Mesendoderm (in vitro differentiated cells): ENCODE results near the gene SLC25A51.

Experiments
- DNase-seq: peaks from one replicate; pipeline ENCODE4 v3.0.0; 2013
- H2AK5ac ChIP-seq: 2 replicates; pipeline ENCODE4 v1.6.1; 2013; ENCODE audit warnings: low read length, inconsistent platforms
- H2BK120ac ChIP-seq: 2 replicates; pipeline ENCODE4 v1.6.1; 2013; ENCODE audit warnings: low read depth, mild to moderate bottlenecking, low read length, moderate library complexity, mixed read lengths
- H2BK15ac ChIP-seq: replicated peaks from 2 replicates; pipeline ENCODE4 v1.6.1; 2013; ENCODE audit warnings: low read depth, mild to moderate bottlenecking, moderate library complexity
- H2BK5ac ChIP-seq: 2 replicates; pipeline ENCODE4 v1.6.1; 2013; ENCODE audit warnings: low read length, inconsistent platforms
- H3K18ac ChIP-seq: 2 replicates; pipeline ENCODE4 v1.6.1; 2013; ENCODE audit warnings: mild to moderate bottlenecking, low read length, mixed read lengths
- H3K23ac ChIP-seq: one replicate; pipeline ENCODE4 v1.6.1; 2013; ENCODE audit warnings: low read length
- H3K27ac ChIP-seq: 2 replicates; pipeline ENCODE4 v1.5.1; 2013; ENCODE audit warnings: low read depth, mild to moderate bottlenecking, inconsistent platforms, low read length, moderate library complexity
- H3K27me3 ChIP-seq: 2 replicates; pipeline ENCODE4 v1.6.1; 2013; ENCODE audit warnings: low read length, control low read depth, mild to moderate bottlenecking, inconsistent platforms; ENCODE audit not compliant: insufficient read depth, poor library complexity
- H3K36me3 ChIP-seq: 2 replicates; pipeline ENCODE4 v1.6.1; 2013; ENCODE audit warnings: low read length, inconsistent platforms; ENCODE audit not compliant: control insufficient read depth, insufficient read depth
- H3K4ac ChIP-seq: one replicate; pipeline ENCODE4 v1.6.1; 2013; ENCODE audit warnings: low read depth, mild to moderate bottlenecking, low read length, moderate library complexity
- H3K4me1 ChIP-seq: 2 replicates; pipeline ENCODE4 v1.6.1; 2013; ENCODE audit warnings: low read depth, low read length, inconsistent platforms; ENCODE audit not compliant: control insufficient read depth
- H3K4me2 ChIP-seq: 2 replicates; pipeline ENCODE4 v1.6.1; 2013; ENCODE audit warnings: low read length
- H3K4me3 ChIP-seq: 2 replicates; pipeline ENCODE4 v1.5.1; 2013; ENCODE audit warnings: mild to moderate bottlenecking, low read length
- H3K56ac ChIP-seq: one replicate; pipeline ENCODE4 v1.6.1; 2013; ENCODE audit warnings: low read length
- H3K79me1 ChIP-seq: 2 replicates; pipeline ENCODE4 v1.6.1; 2013; ENCODE audit warnings: low read length, inconsistent platforms
- H3K79me2 ChIP-seq: 2 replicates; pipeline ENCODE4 v1.6.1; 2013; ENCODE audit warnings: mild to moderate bottlenecking, low read length; ENCODE audit not compliant: control insufficient read depth, insufficient read depth
- H3K9ac ChIP-seq: 2 replicates; pipeline ENCODE4 v1.6.1; 2013; ENCODE audit warnings: low read length, inconsistent platforms
- H4K5ac ChIP-seq: one replicate; pipeline ENCODE4 v1.6.1; 2013; ENCODE audit warnings: low read length
- H4K8ac ChIP-seq: one replicate; pipeline ENCODE4 v1.6.1; 2013; ENCODE audit warnings: low read depth, mild to moderate bottlenecking, control low read depth, low read length, moderate library complexity
- WGBS: extraction: QIAGEN DNeasy Blood & Tissue Kit; methylation state at CpG from one replicate; pipeline ENCODE4 v1.1.7; 2013; ENCODE audit warnings: low lambda C conversion rate, missing lambda C conversion rate; ENCODE audit not compliant: insufficient coverage; ENCODE audit errors: extremely low coverage; 5-methylcytosine and 5-hydroxymethylcytosine counted together

The SLC25A51 gene

GRCh38 chr9:37944671-37945481 lies 40.9 kb upstream of the SLC25A51 start:
- no peak overlapping the region for H2BK5ac ChIP-seq
- no peak overlapping the region for H3K23ac ChIP-seq
- no peak overlapping the region for H2BK120ac ChIP-seq
- H3K18ac ChIP-seq = no peak overlapping the region
- H3K79me2 ChIP-seq = no peaks in the 10 kb centered on the region
- no peak overlapping the region for H3K4me2 ChIP-seq
- no peak overlapping the region for H2AK5ac ChIP-seq
- no peaks in the 10 kb centered on the region for H3K27me3 ChIP-seq
- no peak overlapping the region for H2BK15ac ChIP-seq
- no peak overlapping the region for H4K8ac ChIP-seq
- H3K36me3 ChIP-seq = peaks cover 12% of the 10 kb centered on the region
- H3K56ac ChIP-seq = no peak overlapping the region
- H3K4me1 ChIP-seq = peaks cover 8% of the 10 kb centered on the region
- H4K5ac ChIP-seq = no peak overlapping the region
- no CpG with 5 or more reads among the region's 9 CpGs for WGBS
- no peak overlapping the region for H3K4ac ChIP-seq
- no peak overlapping the region for H3K4me3 ChIP-seq
- peaks cover 5% of the 10 kb centered on the region for H3K79me1 ChIP-seq
- no peak overlapping the region for H3K27ac ChIP-seq
- H3K9ac ChIP-seq = no peak overlapping the region
- peak; percentile 90 for DNase-seq

DNA sequence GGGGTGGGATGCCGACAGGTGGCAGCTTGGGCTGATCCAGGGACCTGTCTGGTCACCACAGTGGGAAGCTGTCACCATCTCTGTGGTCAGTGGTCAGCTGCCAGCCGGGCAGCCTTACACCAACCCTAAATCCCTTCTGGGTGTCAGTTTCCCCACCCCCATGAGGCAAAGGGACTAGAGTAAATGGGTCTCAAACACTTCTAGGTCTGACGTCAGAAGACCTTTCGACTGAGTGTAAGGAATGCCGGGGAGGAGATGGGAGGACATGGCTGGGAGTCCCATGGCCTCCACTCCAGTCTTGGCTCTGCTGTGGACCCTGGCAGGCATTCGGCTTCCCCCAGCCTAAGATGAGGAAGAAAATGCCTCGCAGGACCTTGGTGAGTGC lies 40.3 kb upstream of the SLC25A51 start:
- no CpG with 5 or more reads among the region's 7 CpGs for WGBS
- Histone ChIP-seq H2BK5ac (no peak overlapping the region), H3K9ac (no peak overlapping the region), H4K8ac (no peak overlapping the region), H3K36me3 (peaks cover 12% of the 10 kb centered on the region), H2BK15ac (no peak overlapping the region), H3K79me1 (peaks cover 8% of the 10 kb centered on the region), H3K27ac (no peak overlapping the region), H3K18ac (no peak overlapping the region), H3K4me3 (no peak overlapping the region), H3K23ac (no peak overlapping the region), H3K27me3 (no peaks in the 10 kb centered on the region), H2BK120ac (no peak overlapping the region), H3K79me2 (no peaks in the 10 kb centered on the region), H3K4ac (no peak overlapping the region), H3K4me1 (peaks cover 8% of the 10 kb centered on the region), H3K4me2 (no peak overlapping the region), H4K5ac (no peak overlapping the region), H2AK5ac (no peak overlapping the region), H3K56ac (no peak overlapping the region)
- DNase-seq = no peak

DNA sequence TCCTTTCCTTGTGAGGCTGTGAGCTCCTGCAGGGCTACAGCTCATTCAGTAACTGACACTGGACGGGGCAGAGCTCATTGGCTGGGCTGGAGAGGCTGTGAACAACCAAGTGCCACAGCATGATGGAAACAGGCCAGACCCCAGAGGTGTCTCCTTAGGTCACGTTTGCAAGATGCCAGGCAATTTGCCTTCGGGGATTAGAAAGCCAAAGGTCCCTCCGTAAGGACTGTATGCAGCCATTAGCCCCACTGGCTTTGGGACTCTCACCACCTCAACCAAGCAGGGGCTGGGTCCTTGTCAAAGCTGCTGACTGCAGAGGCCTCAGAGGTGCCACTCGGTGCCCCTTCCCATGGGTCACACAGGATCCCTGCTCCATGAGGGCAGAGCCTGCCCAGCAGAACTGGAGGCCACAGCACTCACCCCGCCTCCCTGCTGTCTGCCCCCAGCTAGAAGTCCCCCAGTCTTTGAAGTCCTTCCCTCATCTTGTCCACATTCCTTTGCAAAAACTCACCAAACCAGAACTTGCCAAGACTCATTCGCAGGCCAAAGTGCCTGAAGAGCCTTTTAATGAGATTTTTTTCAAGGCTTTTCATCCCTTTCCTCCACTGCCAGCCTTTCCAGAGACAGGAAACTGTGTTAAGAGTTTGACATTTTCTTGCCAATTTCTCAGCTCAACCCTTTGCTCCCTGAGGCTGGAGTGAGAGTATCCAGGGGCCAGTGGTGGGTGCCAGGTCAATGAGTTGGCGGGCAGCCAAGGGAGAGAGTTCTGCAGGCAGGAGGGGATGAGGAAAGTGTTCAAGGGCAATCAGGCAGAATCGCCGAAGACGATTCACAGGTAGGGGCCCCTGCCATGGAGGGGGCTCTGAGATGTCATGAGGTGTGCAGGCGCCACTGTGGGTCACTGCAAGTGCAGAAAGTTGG lies 39.7 kb upstream of the SLC25A51 start:
- Histone ChIP-seq H2AK5ac (no peak overlapping the region), H3K18ac (no peak overlapping the region), H4K5ac (no peak overlapping the region), H2BK15ac (no peak overlapping the region), H3K79me2 (no peaks in the 10 kb centered on the region), H3K27ac (no peak overlapping the region), H3K9ac (no peak overlapping the region), H3K4ac (no peak overlapping the region), H3K56ac (no peak overlapping the region), H3K4me1 (peaks cover 8% of the 10 kb centered on the region), H2BK5ac (no peak overlapping the region), H2BK120ac (no peak overlapping the region), H3K4me3 (no peak overlapping the region), H3K36me3 (peaks cover 10% of the 10 kb centered on the region), H3K79me1 (peaks cover 7% of the 10 kb centered on the region), H4K8ac (no peak overlapping the region), H3K4me2 (no peak overlapping the region), H3K27me3 (no peaks in the 10 kb centered on the region), H3K23ac (no peak overlapping the region)
- DNase-seq = peak; percentile 60
- no CpG with 5 or more reads among the region's 12 CpGs for WGBS

DNA sequence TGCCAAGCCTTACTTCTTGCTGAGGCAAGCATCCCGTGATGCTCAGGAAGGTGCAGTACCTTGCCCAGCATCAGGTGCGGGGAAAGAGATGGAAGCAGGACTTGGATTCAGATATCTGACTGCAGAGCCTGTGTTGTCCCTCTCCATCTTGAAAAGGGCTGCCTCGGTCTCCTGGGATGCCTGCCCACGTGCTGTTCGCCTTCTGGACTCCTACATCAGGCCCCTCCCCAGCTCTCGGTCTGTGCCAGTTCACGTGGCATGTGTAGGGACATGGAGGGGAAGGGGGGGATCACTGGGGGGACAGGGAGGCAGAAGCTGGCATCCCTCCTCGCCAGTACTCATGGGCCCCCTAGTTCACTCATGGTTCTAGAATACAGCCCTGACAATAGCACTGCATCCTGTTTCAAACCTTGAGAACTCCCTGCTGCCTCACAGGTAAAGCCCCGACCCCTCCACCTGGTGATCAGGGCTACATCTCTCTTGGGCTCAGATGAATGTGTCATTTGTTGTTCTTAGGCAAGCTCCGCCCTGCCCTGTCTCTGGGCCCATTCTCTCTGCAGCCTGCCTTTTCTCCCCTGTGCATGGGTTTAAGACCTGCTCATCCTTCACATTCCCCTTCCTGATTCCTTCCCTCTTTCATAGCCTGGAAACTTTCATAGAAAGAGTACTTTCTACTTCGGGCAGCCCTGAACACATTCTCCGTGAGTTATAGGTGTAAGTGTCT lies 38.9 kb upstream of the SLC25A51 start:
- Histone ChIP-seq H3K18ac (no peak overlapping the region), H4K8ac (no peak overlapping the region), H3K9ac (no peak overlapping the region), H3K27me3 (no peaks in the 10 kb centered on the region), H2BK15ac (no peak overlapping the region), H3K36me3 (peaks cover 10% of the 10 kb centered on the region), H2AK5ac (no peak overlapping the region), H3K79me1 (peaks cover 11% of the 10 kb centered on the region), H3K4me1 (peaks cover 8% of the 10 kb centered on the region), H3K56ac (no peak overlapping the region), H3K27ac (no peak overlapping the region), H3K4ac (no peak overlapping the region), H2BK120ac (no peak overlapping the region), H4K5ac (no peak overlapping the region), H2BK5ac (no peak overlapping the region), H3K23ac (no peak overlapping the region), H3K4me3 (no peak overlapping the region), H3K4me2 (no peak overlapping the region), H3K79me2 (no peaks in the 10 kb centered on the region)
- no CpG with 5 or more reads among the region's 12 CpGs for WGBS
- DNase-seq = no peak

- no peak for DNase-seq
- Histone ChIP-seq H2BK15ac (no peak overlapping the region), H3K27ac (no peak overlapping the region), H3K23ac (no peak overlapping the region), H3K4me3 (no peak overlapping the region), H2BK120ac (no peak overlapping the region), H3K79me1 (peaks cover 14% of the 10 kb centered on the region), H3K79me2 (no peaks in the 10 kb centered on the region), H4K5ac (no peak overlapping the region), H2BK5ac (no peak overlapping the region), H3K27me3 (no peaks in the 10 kb centered on the region), H3K18ac (no peak overlapping the region), H3K36me3 (peaks cover 10% of the 10 kb centered on the region), H4K8ac (no peak overlapping the region), H3K56ac (no peak overlapping the region), H3K4me1 (peaks cover 8% of the 10 kb centered on the region), H3K4ac (no peak overlapping the region), H2AK5ac (no peak overlapping the region), H3K4me2 (no peak overlapping the region), H3K9ac (no peak overlapping the region)
- WGBS = no CpG with 5 or more reads among the region's 2 CpGs
Observed at GRCh38 chr9:37941253-37941652, 37.3 kb upstream of the SLC25A51 start.
